Uterus (tissue), 2 donors: ENCODE measurements around the gene RAPGEF3.

Experiments
- POLR2A ChIP-seq, 2 donors: fragments of 450-650 bp; IDR thresholded peaks; one replicate each; pipeline ENCODE4 v1.6.1; 2016; ENCODE audit warnings: antibody characterized with exemption in 2 of 2, mild to moderate bottlenecking in 1 of 2, moderate library complexity in 1 of 2
- TF ChIP-seq, protein P1 (sequence below), 4 experiments: fragments of 200-600 bp in 2 of 4; fragments of 450-650 bp in 2 of 4; sonication (generic) in 2 of 4; IDR thresholded peaks; one replicate each; pipeline ENCODE4 v1.5.1; 2016 to 2019; ENCODE audit warnings: antibody characterized with exemption in 4 of 4, mild to moderate bottlenecking in 2 of 4, moderate library complexity in 1 of 4

DNA sequence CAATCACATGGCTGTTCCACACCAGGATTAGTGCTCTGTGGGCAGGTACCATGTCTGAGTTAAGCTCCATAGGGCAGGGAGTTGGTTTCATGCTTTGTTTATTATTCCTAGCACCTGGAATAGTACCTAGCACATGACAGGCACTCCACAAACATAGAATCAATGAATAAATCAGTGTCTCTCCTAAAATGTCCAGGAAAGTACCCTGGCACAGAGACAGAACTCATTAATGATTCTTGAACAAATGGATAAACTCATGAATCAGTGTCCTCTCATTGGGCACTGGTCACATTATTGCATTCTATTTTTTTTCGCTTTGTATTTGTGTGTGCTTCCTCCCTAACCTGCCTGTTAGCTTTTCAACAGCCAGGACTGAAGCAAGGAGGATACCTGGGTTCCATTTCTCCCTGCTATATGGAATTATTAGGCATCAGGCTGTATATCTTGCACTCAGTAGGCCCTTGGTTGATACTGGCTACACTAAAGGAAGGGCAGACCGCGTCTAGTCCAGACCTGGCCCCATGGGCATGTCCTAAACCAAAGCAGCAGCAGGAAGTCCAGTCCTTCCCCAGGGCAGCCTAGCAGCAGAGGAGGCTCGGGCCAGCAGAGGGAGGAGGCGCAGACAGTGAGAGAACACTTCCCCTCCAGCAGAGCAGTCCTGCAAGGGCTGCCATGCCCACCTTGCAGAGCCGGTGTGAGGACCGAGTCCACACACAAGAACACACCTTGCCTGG, 42.7 kb upstream of the RAPGEF3 start:
- TF ChIP-seq, protein P1, sequence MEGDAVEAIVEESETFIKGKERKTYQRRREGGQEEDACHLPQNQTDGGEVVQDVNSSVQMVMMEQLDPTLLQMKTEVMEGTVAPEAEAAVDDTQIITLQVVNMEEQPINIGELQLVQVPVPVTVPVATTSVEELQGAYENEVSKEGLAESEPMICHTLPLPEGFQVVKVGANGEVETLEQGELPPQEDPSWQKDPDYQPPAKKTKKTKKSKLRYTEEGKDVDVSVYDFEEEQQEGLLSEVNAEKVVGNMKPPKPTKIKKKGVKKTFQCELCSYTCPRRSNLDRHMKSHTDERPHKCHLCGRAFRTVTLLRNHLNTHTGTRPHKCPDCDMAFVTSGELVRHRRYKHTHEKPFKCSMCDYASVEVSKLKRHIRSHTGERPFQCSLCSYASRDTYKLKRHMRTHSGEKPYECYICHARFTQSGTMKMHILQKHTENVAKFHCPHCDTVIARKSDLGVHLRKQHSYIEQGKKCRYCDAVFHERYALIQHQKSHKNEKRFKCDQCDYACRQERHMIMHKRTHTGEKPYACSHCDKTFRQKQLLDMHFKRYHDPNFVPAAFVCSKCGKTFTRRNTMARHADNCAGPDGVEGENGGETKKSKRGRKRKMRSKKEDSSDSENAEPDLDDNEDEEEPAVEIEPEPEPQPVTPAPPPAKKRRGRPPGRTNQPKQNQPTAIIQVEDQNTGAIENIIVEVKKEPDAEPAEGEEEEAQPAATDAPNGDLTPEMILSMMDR (IDR thresholded peaks at IDR 0.05) = peak; percentile 4 to 36 (median 14)
- no peak for TF ChIP-seq POLR2A (IDR thresholded peaks at IDR 0.05)
